Memory B cell (primary cell): ENCODE measurements around the gene KCNN3.
"Not testable (repeated sequence)": the region's sequence is repeated elsewhere in the genome, so short reads cannot be mapped to it uniquely, and the experiment has no call there.

Experiments
- ATAC-seq: fragments of 150-1000 bp; cut with Tn5 transposase; 2 replicates; pipeline ENCODE4 v1.10.0; 2021; ENCODE audit warnings: low read depth, mild to moderate bottlenecking, moderate library complexity
- DNase-seq, 2 donors: peaks; one replicate each; pipeline ENCODE4 v3.0.0; 2022; ENCODE audit warnings: low spot score in 2 of 2
- H3K27ac Mint-ChIP-seq: one replicate; pipeline ENCODE4 v1.8.0; 2022; ENCODE audit warnings: mild to moderate bottlenecking, moderate library complexity, mixed read lengths
- H3K27me3 Mint-ChIP-seq: one replicate; pipeline ENCODE4 v1.8.0; 2022; ENCODE audit warnings: mixed read lengths
- H3K36me3 Mint-ChIP-seq: one replicate; pipeline ENCODE4 v1.8.0; 2022; ENCODE audit warnings: mild to moderate bottlenecking, mixed read lengths
- H3K4me1 Mint-ChIP-seq: one replicate; pipeline ENCODE4 v1.8.0; 2022; ENCODE audit warnings: mixed read lengths
- H3K4me3 Mint-ChIP-seq: one replicate; pipeline ENCODE4 v1.8.0; 2022; ENCODE audit warnings: mild to moderate bottlenecking, moderate library complexity, mixed read lengths
- H3K9me3 Mint-ChIP-seq: one replicate; pipeline ENCODE4 v1.8.0; 2022; ENCODE audit warnings: mixed read lengths

Gene KCNN3

DNA sequence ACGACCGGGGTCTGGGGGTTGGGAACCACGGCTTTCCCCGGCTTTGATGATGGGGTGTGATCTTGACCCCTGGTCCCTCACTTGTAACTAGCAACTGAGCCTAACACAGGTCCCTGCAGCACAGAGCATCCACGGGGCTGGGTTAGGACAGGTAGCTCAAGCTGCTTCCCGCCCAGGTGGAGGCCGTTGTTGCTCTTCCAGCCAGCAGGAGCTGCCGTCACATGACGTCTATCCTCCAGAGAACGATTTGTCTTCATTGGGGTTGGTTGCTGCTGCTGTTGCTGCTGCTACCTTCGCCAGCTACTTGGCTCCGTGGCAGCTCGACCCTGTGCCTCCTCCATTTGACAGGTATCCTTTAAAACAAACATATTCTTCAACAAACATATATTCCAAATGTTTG, 187.8 kb downstream of the KCNN3 start:
- peaks cover 13% of the 10 kb centered on the region for H3K27me3 Mint-ChIP-seq
- no peak overlapping the region for H3K27ac Mint-ChIP-seq
- H3K4me1 Mint-ChIP-seq = peaks cover 5% of the 10 kb centered on the region
- no peaks in the 10 kb centered on the region for H3K9me3 Mint-ChIP-seq
- no peak for ATAC-seq
- DNase-seq = no peak
- no peak overlapping the region for H3K4me3 Mint-ChIP-seq
- no peaks in the 10 kb centered on the region for H3K36me3 Mint-ChIP-seq

DNA sequence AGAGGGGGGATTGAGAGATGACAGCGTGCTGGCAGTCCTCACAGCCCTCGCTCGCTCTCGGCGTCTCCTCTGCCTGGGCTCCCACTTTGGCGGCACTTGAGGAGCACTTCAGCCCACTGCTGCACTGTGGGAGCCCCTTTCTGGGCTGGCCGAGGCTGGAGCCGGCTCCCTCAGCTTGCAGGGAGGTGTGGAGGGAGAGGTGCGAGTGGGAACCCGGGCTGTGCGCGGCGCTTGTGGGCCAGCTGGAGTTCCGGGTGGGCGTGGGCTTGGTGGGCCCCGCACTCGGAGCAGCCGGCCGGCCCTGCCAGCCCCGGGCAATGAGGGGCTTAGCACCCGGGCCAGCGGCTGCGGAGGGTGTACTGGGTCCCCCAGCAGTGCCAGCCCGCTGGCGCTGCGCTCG, 192.2 kb downstream of the KCNN3 start:
- not testable (repeated sequence) for H3K9me3 Mint-ChIP-seq, ATAC-seq, H3K4me3 Mint-ChIP-seq, H3K27me3 Mint-ChIP-seq, H3K27ac Mint-ChIP-seq, DNase-seq, H3K4me1 Mint-ChIP-seq, H3K36me3 Mint-ChIP-seq

DNA sequence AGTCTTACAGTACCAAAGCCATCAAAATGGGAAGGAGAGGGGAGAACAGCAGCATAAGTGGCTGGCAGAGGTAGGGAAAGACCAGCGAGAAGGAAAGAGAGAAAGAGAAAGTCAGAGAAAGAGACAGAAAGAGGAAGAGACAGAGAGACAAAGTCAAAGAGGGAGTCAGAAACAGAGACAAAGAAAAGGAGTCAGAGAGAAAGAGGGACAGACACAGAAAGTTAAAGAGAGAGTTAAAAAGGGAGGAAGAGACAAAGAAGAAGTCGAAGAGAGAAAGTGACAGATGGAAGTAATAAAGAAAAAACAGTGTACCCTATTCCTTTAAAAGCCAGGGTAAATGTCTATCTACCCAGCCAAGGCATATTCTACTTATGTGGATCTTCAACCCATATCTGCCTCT, 193.2 kb downstream of the KCNN3 start:
- not testable (repeated sequence) for ATAC-seq, H3K27me3 Mint-ChIP-seq, H3K27ac Mint-ChIP-seq

DNA sequence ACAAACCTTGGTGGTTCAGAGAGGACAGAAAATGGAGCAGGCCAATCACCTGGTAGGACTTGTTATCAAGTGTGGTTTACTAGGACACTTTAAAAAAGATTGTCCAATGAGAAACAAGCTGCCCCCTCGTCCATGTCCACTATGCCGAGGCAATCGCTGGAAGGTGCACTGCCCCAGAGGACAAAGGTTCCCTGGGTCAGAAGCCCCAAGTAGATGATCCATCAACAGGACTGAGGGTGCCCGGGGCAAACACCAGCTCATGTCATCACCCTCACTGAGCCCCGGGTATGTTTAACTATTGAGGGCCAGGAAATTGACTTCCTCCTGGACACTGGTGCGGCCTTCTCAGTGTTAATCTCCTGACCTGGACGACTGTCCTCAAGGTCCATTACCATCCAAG, 195.6 kb downstream of the KCNN3 start:
- H3K36me3 Mint-ChIP-seq, H3K4me3 Mint-ChIP-seq, H3K27ac Mint-ChIP-seq, H3K4me1 Mint-ChIP-seq, H3K27me3 Mint-ChIP-seq, H3K9me3 Mint-ChIP-seq, ATAC-seq, DNase-seq: not testable (repeated sequence)

More for the DNA sequence above, 193.2 kb downstream of the KCNN3 start:
- not testable (repeated sequence) for H3K36me3 Mint-ChIP-seq, H3K4me3 Mint-ChIP-seq, DNase-seq, H3K9me3 Mint-ChIP-seq, H3K4me1 Mint-ChIP-seq

DNA sequence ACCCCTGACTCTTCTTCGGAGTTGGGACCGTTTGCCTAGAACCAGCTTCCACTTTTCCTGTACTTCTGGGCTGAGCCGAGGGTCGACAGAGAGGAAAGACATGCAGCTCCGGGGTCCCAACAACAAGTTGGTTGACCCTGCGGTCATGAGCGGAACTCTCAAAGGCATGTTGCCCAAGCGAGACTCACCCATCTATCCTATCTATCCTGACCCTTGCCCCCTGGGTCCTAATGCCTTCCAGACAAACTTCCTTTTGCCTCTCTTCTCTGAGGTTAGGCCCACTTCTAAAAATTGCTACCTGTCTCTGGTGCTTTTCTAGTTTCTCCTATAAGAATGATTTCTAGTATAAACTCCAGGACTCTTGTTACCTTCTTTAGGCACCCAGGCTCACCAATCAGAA, 197.8 kb downstream of the KCNN3 start:
- ATAC-seq, H3K9me3 Mint-ChIP-seq, H3K36me3 Mint-ChIP-seq, H3K27ac Mint-ChIP-seq, H3K27me3 Mint-ChIP-seq, H3K4me1 Mint-ChIP-seq, DNase-seq, H3K4me3 Mint-ChIP-seq: not testable (repeated sequence)

DNA sequence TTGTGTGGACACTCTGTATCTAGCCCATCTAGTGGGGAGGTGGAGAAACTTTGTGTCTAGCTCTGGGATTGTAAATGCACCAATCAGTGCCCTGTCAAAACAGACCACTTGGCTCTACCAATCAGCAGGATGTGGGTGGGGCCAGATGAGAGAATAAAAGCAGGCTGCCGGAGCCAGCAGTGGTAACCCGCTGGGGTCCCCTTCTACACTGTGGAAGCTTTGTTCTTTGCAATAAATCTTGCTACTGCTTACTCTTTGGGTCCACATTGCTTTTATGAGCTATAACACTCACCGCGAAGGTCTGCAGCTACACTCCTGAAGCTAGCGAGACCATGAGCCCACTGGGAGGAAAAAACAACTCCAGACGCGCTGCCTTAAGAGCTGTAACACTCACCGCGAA, 198.7 kb downstream of the KCNN3 start:
- not testable (repeated sequence) for ATAC-seq, H3K27me3 Mint-ChIP-seq, H3K9me3 Mint-ChIP-seq, H3K36me3 Mint-ChIP-seq, H3K27ac Mint-ChIP-seq, DNase-seq, H3K4me3 Mint-ChIP-seq, H3K4me1 Mint-ChIP-seq

DNA sequence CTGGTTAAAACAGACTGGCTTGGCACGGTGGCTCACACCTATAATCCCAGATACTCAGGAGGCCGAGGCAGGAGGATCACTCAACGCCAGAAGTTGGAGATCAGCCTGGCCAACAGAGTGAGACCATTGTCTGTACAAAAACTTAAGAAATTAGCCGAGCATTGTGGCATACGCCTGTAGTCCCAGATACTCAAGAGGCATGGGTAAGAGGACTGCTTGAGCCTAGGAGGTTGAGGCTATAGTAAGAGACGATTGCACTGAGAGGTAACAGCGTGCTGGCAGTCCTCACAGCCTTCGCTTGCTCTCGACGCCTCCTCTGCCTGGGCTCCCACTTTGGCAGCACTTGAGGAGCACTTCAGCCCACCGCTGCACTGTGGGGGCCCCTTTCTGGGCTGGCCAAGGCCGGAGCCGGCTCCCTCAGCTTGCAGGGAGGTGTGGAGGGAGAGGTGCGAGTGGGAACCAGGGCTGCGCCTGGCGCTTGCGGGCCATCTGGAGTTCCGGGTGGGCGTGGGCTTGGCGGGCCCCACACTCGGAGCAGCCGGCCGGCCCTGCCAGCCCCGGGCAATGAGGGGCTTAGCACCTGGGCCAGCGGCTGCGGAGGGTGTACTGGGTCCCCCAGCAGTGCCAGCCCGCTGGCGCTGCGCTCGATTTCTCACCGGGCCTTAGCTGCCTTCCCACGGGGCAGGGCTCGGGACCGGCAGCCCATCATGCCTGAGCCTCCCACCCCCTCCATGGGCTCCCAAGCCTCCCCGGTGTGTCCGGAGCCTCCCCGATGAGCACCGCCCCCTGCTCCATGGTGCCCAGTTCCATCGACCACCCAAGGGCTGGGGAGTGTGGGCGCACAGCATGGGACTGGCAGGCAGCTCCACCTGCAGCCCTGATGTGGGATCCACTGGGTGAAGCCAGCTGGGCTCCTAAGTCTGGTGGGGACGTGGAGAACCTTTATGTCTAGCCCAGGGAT, 199.5 kb downstream of the KCNN3 start:
- not testable (repeated sequence) for H3K9me3 Mint-ChIP-seq, H3K27ac Mint-ChIP-seq, H3K27me3 Mint-ChIP-seq, H3K4me3 Mint-ChIP-seq, H3K4me1 Mint-ChIP-seq, DNase-seq, ATAC-seq, H3K36me3 Mint-ChIP-seq

DNA sequence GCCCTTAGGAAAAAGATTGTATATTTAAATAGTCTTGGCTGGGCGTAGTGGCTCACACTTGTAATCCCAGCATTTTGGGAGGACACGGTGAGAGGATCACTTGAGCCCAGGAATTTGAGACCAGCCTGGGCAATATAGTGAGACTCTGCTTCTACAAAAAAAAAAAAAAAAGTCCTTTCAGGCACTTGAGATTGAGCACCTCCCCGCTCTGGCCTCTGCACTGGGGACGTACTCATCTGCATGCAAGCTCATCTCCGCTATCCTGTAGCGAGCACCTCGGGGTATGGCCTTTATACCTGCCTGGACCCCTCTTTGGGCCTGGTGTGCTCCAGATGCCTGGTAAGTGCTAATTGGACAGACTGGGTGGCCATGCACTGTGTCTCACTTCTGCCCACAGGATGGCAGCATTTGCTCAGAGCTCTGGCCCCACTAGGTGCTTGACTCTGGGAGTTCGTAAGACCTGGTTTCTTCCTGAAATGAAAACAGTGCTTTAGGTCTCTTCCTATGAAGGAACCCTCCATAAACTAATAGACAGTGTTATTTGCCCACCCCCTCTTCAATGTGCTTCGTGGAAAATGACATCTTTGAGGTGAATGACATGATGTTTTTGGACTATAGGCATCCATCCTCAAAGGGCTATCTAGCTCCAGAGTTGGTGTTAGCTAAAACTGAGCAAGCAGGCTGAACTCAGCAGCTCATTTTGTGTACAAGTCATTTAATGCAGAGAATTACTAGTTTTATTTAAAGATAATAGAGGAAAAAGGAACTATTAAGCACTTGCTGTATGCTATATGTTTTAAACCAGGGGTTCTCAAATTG, 200.4 kb downstream of the KCNN3 start:
- DNase-seq = peak; percentile 45 to 60
- Mint-ChIP-seq H3K4me1 (no peaks in the 10 kb centered on the region), H3K36me3 (no peaks in the 10 kb centered on the region), H3K27ac (no peak overlapping the region), H3K9me3 (no peaks in the 10 kb centered on the region), H3K4me3 (no peak overlapping the region), H3K27me3 (peaks cover 3% of the 10 kb centered on the region)
- ATAC-seq = peak; percentile 100

DNA sequence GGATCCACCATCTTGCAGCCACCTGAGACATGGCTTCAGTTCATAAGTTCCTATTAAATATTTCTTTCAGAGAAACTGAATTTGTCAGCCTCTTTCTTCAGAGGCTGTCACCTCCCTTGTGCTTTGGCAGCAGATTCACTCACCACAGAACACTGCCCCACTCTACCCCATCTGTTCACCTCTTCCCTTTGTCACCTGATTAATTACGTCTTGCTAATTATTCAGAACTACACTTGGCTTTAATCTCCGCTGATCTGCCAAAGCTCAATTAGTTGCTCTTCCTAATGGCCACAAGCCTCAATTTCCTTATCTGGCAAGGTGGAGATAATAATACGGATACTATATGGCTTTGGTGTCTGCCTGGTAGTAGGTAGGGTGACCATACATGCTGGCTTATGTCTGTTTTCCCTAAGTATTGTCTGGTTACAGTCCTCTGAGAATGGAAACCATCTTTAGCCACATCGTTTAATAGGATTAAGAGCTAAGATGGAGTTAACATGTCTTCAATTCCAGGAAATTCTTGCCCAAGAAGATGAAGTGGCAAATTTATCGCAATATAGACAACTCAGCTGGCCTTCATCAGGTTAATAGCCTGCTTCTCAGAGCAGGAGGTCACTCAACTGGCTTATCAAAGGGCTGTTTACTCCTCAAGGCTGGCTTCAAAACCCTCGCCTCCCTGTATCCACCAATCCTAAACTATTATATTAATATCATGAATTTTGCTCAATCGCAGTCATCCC, 203.9 kb downstream of the KCNN3 start:
- Mint-ChIP-seq H3K36me3 (no peaks in the 10 kb centered on the region), H3K4me3 (no peak overlapping the region), H3K4me1 (no peaks in the 10 kb centered on the region), H3K9me3 (no peaks in the 10 kb centered on the region), H3K27ac (no peak overlapping the region), H3K27me3 (peaks cover 3% of the 10 kb centered on the region)
- DNase-seq (no peak), ATAC-seq (no peak)

DNA sequence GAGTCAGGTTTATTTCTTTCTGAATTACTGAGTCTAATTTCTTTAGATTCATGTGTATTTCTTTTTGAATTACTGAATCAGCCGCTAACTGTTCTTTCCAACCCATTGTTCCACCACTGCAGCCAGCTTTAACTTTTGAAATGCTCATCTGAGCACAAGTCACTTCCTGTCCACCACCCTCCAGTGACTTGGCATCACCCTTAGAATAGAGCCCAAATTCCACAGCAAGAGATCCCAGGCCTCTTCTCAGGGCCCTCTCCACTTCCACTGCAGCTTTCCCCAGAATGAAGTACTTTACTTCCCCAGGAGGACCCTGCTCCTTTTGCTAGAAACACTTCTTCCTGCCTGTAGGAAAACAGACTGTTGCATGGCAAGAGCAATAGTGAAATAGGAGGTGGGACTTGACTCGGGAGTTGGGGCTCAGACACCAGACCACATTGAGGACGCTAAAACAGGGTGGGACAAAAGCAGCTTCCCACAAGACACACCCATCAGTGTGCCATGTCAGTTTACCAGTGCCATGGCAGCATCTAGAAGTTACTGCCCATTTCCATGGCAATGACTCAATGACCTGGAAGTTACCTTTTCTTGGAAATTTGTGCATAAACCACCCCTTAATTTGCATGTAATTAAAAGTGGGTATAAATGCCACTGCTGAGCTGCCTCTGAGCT, 205.6 kb downstream of the KCNN3 start:
- no peak for ATAC-seq
- no peak overlapping the region for H3K4me3 Mint-ChIP-seq
- no peaks in the 10 kb centered on the region for H3K4me1 Mint-ChIP-seq
- no peak for DNase-seq
- H3K36me3 Mint-ChIP-seq = no peaks in the 10 kb centered on the region
- H3K27me3 Mint-ChIP-seq = peaks cover 8% of the 10 kb centered on the region
- H3K9me3 Mint-ChIP-seq = no peaks in the 10 kb centered on the region
- H3K27ac Mint-ChIP-seq = no peak overlapping the region

DNA sequence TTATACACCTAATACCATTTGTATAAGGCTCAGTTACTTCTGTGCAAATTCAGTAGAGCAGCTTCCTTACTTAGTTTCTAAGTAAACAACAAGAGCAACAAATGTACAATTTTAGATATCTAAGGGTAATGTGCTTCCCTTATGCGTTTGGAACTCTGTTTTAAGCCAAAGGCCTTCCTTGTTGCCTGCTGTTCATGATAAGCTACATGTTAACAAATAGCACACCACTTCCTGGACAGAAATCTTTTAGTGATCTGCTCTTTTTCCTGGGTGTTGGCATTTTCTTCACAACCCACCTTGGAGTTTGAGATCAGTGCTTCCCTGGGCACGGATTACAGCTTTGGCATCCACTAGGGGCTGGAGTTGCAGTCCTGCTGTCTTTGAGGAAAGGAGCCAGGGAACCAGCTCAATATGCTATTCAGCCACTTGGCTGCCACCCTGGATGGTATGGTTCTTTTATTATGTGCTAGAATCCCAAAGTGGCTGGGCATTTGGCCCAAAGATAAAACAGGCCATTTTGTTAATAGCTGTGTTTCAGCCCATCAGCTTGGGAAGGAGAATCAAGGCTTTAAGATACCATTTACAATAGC, 206.5 kb downstream of the KCNN3 start:
- no peak overlapping the region for H3K27ac Mint-ChIP-seq
- ATAC-seq (no peak), DNase-seq (no peak)
- H3K4me3 Mint-ChIP-seq = no peak overlapping the region
- H3K9me3 Mint-ChIP-seq = no peaks in the 10 kb centered on the region
- no peaks in the 10 kb centered on the region for H3K36me3 Mint-ChIP-seq
- peaks cover 8% of the 10 kb centered on the region for H3K27me3 Mint-ChIP-seq
- H3K4me1 Mint-ChIP-seq = no peaks in the 10 kb centered on the region

DNA sequence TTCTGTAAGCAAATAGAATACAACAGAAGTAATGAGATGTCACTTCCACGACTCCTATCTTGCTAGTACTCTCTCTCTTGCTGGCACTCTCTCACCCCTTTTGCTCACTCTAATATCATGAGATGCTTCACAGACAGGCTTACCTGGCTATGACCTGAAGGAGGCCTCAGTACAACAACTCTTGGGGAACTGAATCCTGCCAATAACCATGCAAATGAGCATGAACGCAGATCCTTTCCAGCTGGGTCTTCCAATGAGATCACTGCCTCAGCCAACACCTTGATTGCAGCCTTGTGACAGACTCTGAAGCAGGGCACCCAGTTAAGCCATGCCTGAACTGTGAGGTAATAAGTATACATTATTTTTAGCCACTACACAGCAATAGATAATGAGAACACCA, 209.0 kb downstream of the KCNN3 start:
- Mint-ChIP-seq H3K27ac (no peak overlapping the region), H3K27me3 (peaks cover 10% of the 10 kb centered on the region), H3K9me3 (no peaks in the 10 kb centered on the region), H3K36me3 (no peaks in the 10 kb centered on the region), H3K4me1 (no peaks in the 10 kb centered on the region), H3K4me3 (no peak overlapping the region)
- ATAC-seq (peak; percentile 59), DNase-seq (no peak)

DNA sequence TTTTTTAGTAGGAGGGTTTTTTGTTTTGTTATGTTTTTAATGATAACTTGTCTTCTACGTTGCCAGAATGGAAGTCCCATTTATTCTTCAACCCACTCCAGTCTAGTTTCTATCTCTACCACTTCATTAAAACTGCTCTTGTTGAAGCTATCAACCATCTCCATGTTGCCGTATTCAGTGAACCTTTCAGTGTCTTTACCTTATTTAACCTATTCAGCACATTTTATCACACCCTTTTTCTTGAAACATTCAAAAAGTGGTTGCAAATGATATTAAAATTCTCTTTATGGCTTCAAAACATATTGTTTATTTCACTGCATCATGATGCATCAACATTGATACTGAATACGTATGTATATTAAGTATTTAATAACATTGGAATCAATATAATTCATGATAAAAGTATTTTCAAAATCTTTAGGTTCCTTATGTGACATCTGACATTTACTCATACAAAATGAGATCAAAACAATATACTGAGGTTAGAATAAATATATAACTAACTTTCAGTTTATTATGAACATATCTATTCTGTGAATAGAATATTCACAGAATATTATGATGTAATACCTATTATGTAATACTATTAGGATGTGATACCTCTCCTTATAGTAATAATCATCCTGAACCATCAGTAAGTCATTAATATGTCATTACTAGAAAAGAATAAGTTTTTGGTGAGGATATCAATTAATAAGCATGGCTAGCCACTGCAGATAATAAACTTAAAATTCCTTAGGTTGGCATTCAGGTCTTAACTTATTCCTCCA, 210.1 kb downstream of the KCNN3 start:
- Mint-ChIP-seq H3K27ac (no peak overlapping the region), H3K36me3 (peaks cover 1% of the 10 kb centered on the region), H3K27me3 (peaks cover 10% of the 10 kb centered on the region), H3K9me3 (peaks cover under 1% of the 10 kb centered on the region), H3K4me1 (no peaks in the 10 kb centered on the region), H3K4me3 (no peak overlapping the region)
- ATAC-seq = no peak
- DNase-seq = no peak
